Osteoblast (primary cell): ENCODE data around the gene HACD2. TPM values are rescaled to one million over a fixed set of nuclear protein-coding genes. Genes with fewer than 3 reads are reported as not detected.

ENCODE experiments used
- DNase-seq: peaks from one replicate; pipeline ENCODE4 v3.0.0; 2011; ENCODE audit warnings: low spot score, mixed read lengths; ENCODE audit not compliant: insufficient read length; ENCODE audit errors: missing footprints
- H2AFZ ChIP-seq: 2 replicates; pipeline ENCODE4 v1.6.0; 2011; ENCODE audit warnings: mild to moderate bottlenecking, low read length
- H3K27ac ChIP-seq: 2 replicates; pipeline ENCODE4 v1.5.1; 2011; ENCODE audit warnings: mild to moderate bottlenecking, low read depth, low read length, moderate library complexity
- H3K27me3 ChIP-seq: 2 replicates; pipeline ENCODE4 v1.6.0; 2012; ENCODE audit warnings: mild to moderate bottlenecking, control low read depth, inconsistent platforms, low read length, moderate library complexity; ENCODE audit not compliant: insufficient read depth
- H3K36me3 ChIP-seq: 2 replicates; pipeline ENCODE4 v1.5.1; 2011; ENCODE audit warnings: mild to moderate bottlenecking, low read length, control low read depth, moderate library complexity; ENCODE audit not compliant: insufficient read depth
- H3K4me1 ChIP-seq: 2 replicates; pipeline ENCODE4 v1.5.1; 2011; ENCODE audit warnings: mild to moderate bottlenecking, low read length, control low read depth, moderate library complexity; ENCODE audit not compliant: insufficient read depth
- H3K4me2 ChIP-seq: 2 replicates; pipeline ENCODE4 v1.6.0; 2011; ENCODE audit warnings: mild to moderate bottlenecking, low read length; ENCODE audit not compliant: insufficient read depth
- H3K4me3 ChIP-seq: fragments of 200-600 bp; sonication (generic); 3 replicates; pipeline ENCODE4 v1.5.1; 2012; ENCODE audit warnings: mild to moderate bottlenecking, low read length, inconsistent platforms; ENCODE audit not compliant: insufficient read depth
- H3K79me2 ChIP-seq: 2 replicates; pipeline ENCODE4 v1.6.0; 2012; ENCODE audit warnings: mild to moderate bottlenecking, low read length, control low read depth, inconsistent platforms; ENCODE audit not compliant: insufficient read depth
- H3K9me3 ChIP-seq: 2 replicates; pipeline ENCODE4 v1.5.1; 2011; ENCODE audit warnings: low read depth, low read length, control low read depth
- H4K20me1 ChIP-seq: 2 replicates; pipeline ENCODE4 v1.6.0; 2012; ENCODE audit warnings: mild to moderate bottlenecking, low read length, control low read depth; ENCODE audit not compliant: insufficient read depth
- CTCF ChIP-seq: IDR thresholded peaks from 2 replicates; pipeline ENCODE4 v1.5.1; 2011; ENCODE audit warnings: mild to moderate bottlenecking, low read depth, low read length, moderate library complexity; ENCODE audit errors: extremely low read depth
- total RNA-seq: library from RNA; depleted of rRNA; stranded (reverse); fragments of >200 nt; gene quantifications from 2 replicates; pipeline ENCODE4 v1.2.3, GENCODE V29; 2012

Gene HACD2
- total RNA-seq, 1 donor: 27.5 TPM

- H3K4me2 ChIP-seq: no peak overlapping the region
These were observed 58.4 kb downstream of the HACD2 start for GRCh38 chr3:123526474-123526873.

GRCh38 chr3:123525433-123525832 lies 59.4 kb downstream of the HACD2 start:
- Histone ChIP-seq H3K4me3 (no peak overlapping the region), H3K27me3 (no peaks in the 10 kb centered on the region), H3K36me3 (peaks cover 6% of the 10 kb centered on the region), H3K4me2 (no peak overlapping the region), H3K9me3 (no peaks in the 10 kb centered on the region), H2AFZ (no peak overlapping the region), H3K27ac (no peak overlapping the region), H3K79me2 (no peaks in the 10 kb centered on the region), H4K20me1 (peaks cover 2% of the 10 kb centered on the region), H3K4me1 (no peaks in the 10 kb centered on the region)
- DNase-seq: peak; percentile 9
- no peak for TF ChIP-seq CTCF

More at GRCh38 chr3:123526474-123526873, 58.4 kb downstream of the HACD2 start:
- TF ChIP-seq CTCF: no peak
- Histone ChIP-seq H3K4me1 (no peaks in the 10 kb centered on the region), H3K79me2 (no peaks in the 10 kb centered on the region), H4K20me1 (peaks cover 2% of the 10 kb centered on the region), H3K9me3 (no peaks in the 10 kb centered on the region), H3K27ac (no peak overlapping the region), H3K36me3 (peaks cover 6% of the 10 kb centered on the region), H3K27me3 (no peaks in the 10 kb centered on the region), H3K4me3 (no peak overlapping the region), H2AFZ (no peak overlapping the region)
- DNase-seq: no peak

- Histone ChIP-seq H3K9me3 (no peaks in the 10 kb centered on the region), H3K27me3 (no peaks in the 10 kb centered on the region), H3K4me2 (no peak overlapping the region), H2AFZ (no peak overlapping the region), H3K4me3 (no peak overlapping the region), H4K20me1 (peaks cover 2% of the 10 kb centered on the region), H3K4me1 (no peaks in the 10 kb centered on the region), H3K27ac (no peak overlapping the region), H3K36me3 (peaks cover 6% of the 10 kb centered on the region), H3K79me2 (no peaks in the 10 kb centered on the region)
- TF ChIP-seq CTCF: no peak
- no peak for DNase-seq
These were observed 59.9 kb downstream of the HACD2 start for GRCh38 chr3:123524981-123525380.

- Histone ChIP-seq H3K27me3 (no peaks in the 10 kb centered on the region), H4K20me1 (peaks cover 5% of the 10 kb centered on the region), H3K4me2 (no peak overlapping the region), H3K36me3 (peaks cover 6% of the 10 kb centered on the region), H3K27ac (no peak overlapping the region), H3K9me3 (no peaks in the 10 kb centered on the region), H3K4me3 (no peak overlapping the region), H3K79me2 (no peaks in the 10 kb centered on the region), H3K4me1 (no peaks in the 10 kb centered on the region), H2AFZ (no peak overlapping the region)
- no peak for TF ChIP-seq CTCF
- DNase-seq: no peak
These were observed 61.8 kb downstream of the HACD2 start for GRCh38 chr3:123523023-123523412.
